AG04449 (cell line): ENCODE data around the gene ZNF202.

ENCODE experiments used
- CTCF ChIA-PET: fragments of 350-600 bp; formaldehyde crosslinking; extraction: SDS; loops from one replicate; lab custom pipeline; 2021; ENCODE audit warnings: antibody characterized with exemption; lab: Yijun Ruan, JAX
- POLR2A ChIA-PET: fragments of 400-600, 350-600 bp; formaldehyde crosslinking; extraction: SDS; loops from one replicate; lab custom pipeline; 2020; ENCODE audit warnings: antibody characterized with exemption, inconsistent platforms; lab: Yijun Ruan, JAX
- DNase-seq: peaks from one replicate; pipeline ENCODE4 v3.0.0-alpha.2; 2010; ENCODE audit warnings: low read depth, low spot score
- H3K4me3 ChIP-seq: 2 replicates; pipeline ENCODE4 v1.5.1; 2011; ENCODE audit warnings: low read depth, mild to moderate bottlenecking, control low read depth, low read length
- CTCF ChIP-seq: IDR thresholded peaks from one replicate; pipeline ENCODE4 v1.5.1; 2011; ENCODE audit warnings: mild to moderate bottlenecking, moderate library complexity, low read length, control low read depth, inconsistent platforms; ENCODE audit not compliant: insufficient read depth; ENCODE audit errors: missing control alignments

The ZNF202 gene

GRCh38 chr11:123773959-123774358, 32.5 kb upstream of the ZNF202 start:
- no peak for TF ChIP-seq CTCF
- ChIA-PET POLR2A (no interaction called here), CTCF (no interaction called here)
- DNase-seq, result no peak
- H3K4me3 ChIP-seq, result no peak overlapping the region

- H3K4me3 ChIP-seq, result no peak overlapping the region
- CTCF ChIA-PET, result no interaction called here
- POLR2A ChIA-PET, result no interaction called here
- no peak for TF ChIP-seq CTCF
- DNase-seq, result no peak
Observed at GRCh38 chr11:123773026-123773425, 31.6 kb upstream of the ZNF202 start.

- no peak for DNase-seq
- ChIA-PET POLR2A (no interaction called here), CTCF (no interaction called here)
- H3K4me3 ChIP-seq, result no peak overlapping the region
- TF ChIP-seq CTCF, result no peak
Observed at GRCh38 chr11:123771664-123772063, 30.2 kb upstream of the ZNF202 start.

GRCh38 chr11:123770712-123771111, 29.3 kb upstream of the ZNF202 start:
- CTCF ChIA-PET, result no interaction called here
- POLR2A ChIA-PET, result no interaction called here
- H3K4me3 ChIP-seq, result no peak overlapping the region
- no peak for DNase-seq
- TF ChIP-seq CTCF, result no peak

DNA sequence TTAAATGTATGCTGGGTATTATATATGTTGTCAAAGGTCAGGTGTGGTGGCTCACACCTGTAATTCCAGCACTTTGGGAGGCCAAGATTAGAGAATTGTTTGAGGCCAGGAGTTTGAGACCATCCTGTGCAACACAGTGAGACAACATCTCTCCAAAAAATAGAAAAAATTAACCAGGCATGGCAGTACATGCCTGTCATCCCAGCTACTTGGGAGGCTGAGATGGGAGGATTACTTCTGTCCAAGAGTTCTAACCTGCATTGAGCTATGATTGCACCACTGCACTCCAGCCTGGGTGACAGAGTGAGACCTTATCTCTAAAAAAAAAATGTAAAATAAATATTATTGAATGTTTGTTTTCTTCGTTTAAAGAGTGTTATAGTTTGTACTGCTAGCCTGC, 24.1 kb upstream of the ZNF202 start:
- CTCF ChIA-PET, result no interaction called here
- DNase-seq, result no peak
- POLR2A ChIA-PET, result no interaction called here
- TF ChIP-seq CTCF, result no peak
- H3K4me3 ChIP-seq, result no peak overlapping the region

DNA sequence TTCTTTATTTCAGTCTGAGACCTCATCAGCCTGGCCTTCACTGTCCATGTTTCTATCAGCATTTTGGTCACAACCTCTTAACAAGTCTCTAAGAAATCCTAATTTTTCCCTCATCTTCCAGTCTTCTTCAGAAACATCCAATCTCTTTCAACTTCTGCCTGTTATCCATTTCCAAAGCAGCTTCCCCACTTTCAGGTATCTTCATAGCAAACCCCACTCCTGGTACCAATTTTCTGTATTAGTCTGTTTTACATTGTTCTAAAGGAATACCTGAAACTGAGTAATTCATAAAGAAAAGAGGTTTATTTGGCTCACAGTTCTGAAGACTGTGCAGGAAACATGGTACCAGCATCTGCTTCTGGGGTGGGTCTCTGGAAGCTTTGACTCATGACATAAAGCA, 21.0 kb upstream of the ZNF202 start:
- no peak for DNase-seq
- ChIA-PET CTCF (no interaction called here), POLR2A (no interaction called here)
- TF ChIP-seq CTCF, result no peak
- no peak overlapping the region for H3K4me3 ChIP-seq

- no peak overlapping the region for H3K4me3 ChIP-seq
- POLR2A ChIA-PET, result no interaction called here
- no peak for TF ChIP-seq CTCF
- DNase-seq, result no peak
- CTCF ChIA-PET, result no interaction called here
Observed at GRCh38 chr11:123760894-123761293, 19.4 kb upstream of the ZNF202 start.
